ENCODE results near the gene KIAA0753.

GRCh38 chr17:6567528-6568183 is 72.9 kb downstream of the KIAA0753 start:
- TF ChIP-seq CTCF (IDR thresholded peaks at IDR 0.05; ENCODE audit: low read length), result no peak
- no peak for TF ChIP-seq EZH2 (IDR thresholded peaks at IDR 0.05; ENCODE audit: borderline replicate concordance, low read length)
